Measurements from ENCODE around the gene GLDC. TPM values are rescaled to one million over a fixed set of nuclear protein-coding genes. Genes with fewer than 3 reads are reported as not detected.
"Not testable (repeated sequence)": the region's sequence is repeated elsewhere in the genome, so short reads cannot be mapped to it uniquely, and the experiment has no call there.

The GLDC gene
- total RNA-seq, 8 experiments from 2014 or later: 0.76 to 58.7 (median 26.8) TPM

DNA sequence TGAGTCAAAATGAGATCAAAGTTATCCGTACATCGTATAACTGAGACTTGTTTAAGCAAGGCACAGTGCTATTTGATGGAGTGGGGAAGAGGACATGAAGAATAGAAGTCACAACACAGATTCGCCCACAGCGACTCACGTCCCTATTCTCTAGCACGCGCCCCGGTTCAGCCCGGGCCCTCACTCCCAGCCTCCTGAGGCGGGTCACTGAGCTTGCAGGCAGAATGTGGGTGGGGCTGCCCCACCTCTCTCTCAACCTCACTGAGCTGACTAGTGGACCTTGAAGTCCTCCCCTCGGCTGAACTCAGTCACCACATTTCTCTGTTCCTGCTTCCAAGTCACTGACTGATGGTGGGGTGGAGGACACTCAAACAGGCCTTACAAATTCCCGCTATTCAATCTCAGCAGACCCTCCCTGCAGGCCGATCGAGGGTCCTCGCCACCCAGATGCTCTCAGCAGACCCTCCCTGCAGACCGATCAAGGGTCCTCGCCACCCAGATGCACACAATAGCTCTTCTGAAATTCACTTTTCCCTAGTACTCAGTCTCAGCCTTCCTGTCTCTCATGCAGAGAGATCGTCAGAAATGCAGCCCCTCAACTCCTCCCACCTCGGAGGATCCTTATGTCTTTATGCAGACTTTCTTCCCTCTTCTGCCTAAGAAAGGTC is 12.9 kb downstream of the GLDC start:
- in situ Hi-C loops (cut with MboI; ENCODE audit: low pct_unique_long_range_greater_than_20kb in 2 of 9, low sequenced_read_pairs in 9 of 9, unreplicated experiment in 9 of 9): no loop called here
- 29 to 81% (median 55%) methylated on average over 2 to 14 of the region's 19 CpGs; no CpG with 5 or more reads in 3 of the 10 experiments for WGBS, 10 experiments
- Histone ChIP-seq H3K4me3 (no peak overlapping the region), H3K27ac (no peak overlapping the region), H3K4me1 (replicated peaks in 1 of 2) (peaks cover 9 to 19% of the 10 kb centered on the region in 2 donors)
- peak in 7 of 8 experiments; percentile 18 to 96 (median 52) for ATAC-seq (replicated peaks in 6 of 8)

- 0 to 96% (median 78%) methylated on average over 1 to 4 of the region's 4 CpGs; no CpG with 5 or more reads in 4 of the 10 experiments for WGBS, 10 experiments
- in situ Hi-C loops (cut with MboI; ENCODE audit: low pct_unique_long_range_greater_than_20kb in 2 of 9, low sequenced_read_pairs in 9 of 9, unreplicated experiment in 9 of 9): no loop called here
Observed at GRCh38 chr9:6631207-6631512, 14.4 kb downstream of the GLDC start.

DNA sequence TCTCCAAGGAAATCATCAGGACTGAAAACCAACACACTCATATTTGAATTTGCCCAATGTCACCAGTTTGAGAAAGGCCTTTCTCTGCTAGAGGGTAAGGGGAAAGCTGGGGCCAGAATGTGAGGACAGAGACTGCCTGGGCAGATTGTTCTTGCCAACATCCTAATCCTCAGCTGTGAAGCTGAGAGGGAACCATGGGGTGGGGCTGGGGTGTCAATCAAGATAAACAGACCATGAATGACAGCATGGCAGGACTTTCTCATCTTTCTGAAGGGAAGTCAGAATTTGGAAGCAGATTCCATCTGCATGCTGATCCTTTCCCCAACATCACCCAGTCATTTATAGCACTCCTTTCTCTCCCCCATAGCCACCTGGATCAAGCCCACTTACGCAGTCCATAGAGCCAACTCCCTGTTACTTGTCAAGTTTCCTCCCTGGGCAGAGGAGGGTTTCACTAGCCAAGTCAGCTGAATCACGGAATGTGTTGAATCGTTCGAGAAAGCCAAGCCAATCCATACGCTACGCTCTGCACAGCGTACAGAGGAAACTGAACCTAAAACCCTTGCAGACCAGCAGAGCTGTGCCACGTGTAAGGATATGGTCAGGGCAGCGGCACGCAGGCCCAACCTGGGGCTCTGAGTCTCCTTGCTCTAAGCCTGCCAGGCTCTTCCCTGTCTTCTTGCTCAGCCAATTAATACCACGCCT is 14.9 kb downstream of the GLDC start:
- WGBS, 10 experiments: 60 to 100% (median 98%) methylated on average over 1 to 5 of the region's 11 CpGs; no CpG with 5 or more reads in 4 of the 10 experiments
- no peak overlapping the region for H3K4me3 ChIP-seq
- H3K27ac ChIP-seq: no peak overlapping the region
- peaks cover 9 to 19% of the 10 kb centered on the region in 2 donors for H3K4me1 ChIP-seq (replicated peaks in 1 of 2)
- in situ Hi-C loops (cut with MboI; ENCODE audit: low pct_unique_long_range_greater_than_20kb in 2 of 9, low sequenced_read_pairs in 9 of 9, unreplicated experiment in 9 of 9): no loop called here
- no peak for ATAC-seq (replicated peaks in 6 of 8)

More at GRCh38 chr9:6631207-6631512, 14.4 kb downstream of the GLDC start:
- ATAC-seq (replicated peaks in 6 of 8): no peak
- Histone ChIP-seq H3K27ac (no peak overlapping the region), H3K4me1 (replicated peaks in 1 of 2) (peaks cover 9 to 19% of the 10 kb centered on the region in 2 donors), H3K4me3 (no peak overlapping the region)

GRCh38 chr9:6628704-6629103 is 16.8 kb downstream of the GLDC start:
- Histone ChIP-seq H3K4me3 (no peak overlapping the region), H3K27ac (no peak overlapping the region), H3K4me1 (replicated peaks in 1 of 2) (peaks cover 9 to 19% of the 10 kb centered on the region in 2 donors)
- in situ Hi-C loops (cut with MboI; ENCODE audit: low pct_unique_long_range_greater_than_20kb in 2 of 9, low sequenced_read_pairs in 9 of 9, unreplicated experiment in 9 of 9): no loop called here
- ATAC-seq (replicated peaks in 6 of 8): peak in 4 of 8 experiments; percentile 21 to 71 (median 38)
- WGBS, 10 experiments: 0 to 100% (median 100%) methylated on average over 1 of the region's 2 CpGs; no CpG with 5 or more reads in 1 of the 10 experiments

DNA sequence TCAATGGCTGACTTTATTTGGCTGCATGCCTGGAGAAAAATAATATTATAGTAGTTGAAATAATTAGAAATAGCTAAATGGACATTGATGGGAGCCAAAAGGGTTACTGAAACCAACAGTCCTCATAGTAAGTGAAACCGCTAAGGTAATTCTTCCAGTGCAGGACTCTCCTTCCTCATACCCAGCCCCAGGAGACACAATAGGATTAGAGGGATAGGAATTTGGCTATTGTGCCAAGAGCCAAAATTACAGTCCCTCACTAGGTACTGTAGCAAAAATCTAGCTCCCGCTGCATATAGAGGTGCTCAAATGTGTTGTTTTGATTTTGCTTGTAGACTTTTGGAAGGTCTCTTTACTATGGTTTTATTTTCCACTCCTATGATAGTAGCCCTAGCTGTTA is 20.2 kb downstream of the GLDC start:
- 67 to 86% (median 73%) methylated on average over 1 to 2 of the region's 2 CpGs; no CpG with 5 or more reads in 5 of the 10 experiments for WGBS, 10 experiments
- Histone ChIP-seq H3K27ac (no peak overlapping the region), H3K4me3 (no peak overlapping the region), H3K4me1 (replicated peaks in 1 of 2) (peaks cover 4 to 12% of the 10 kb centered on the region in 2 donors)
- in situ Hi-C loops (cut with MboI; ENCODE audit: low pct_unique_long_range_greater_than_20kb in 2 of 9, low sequenced_read_pairs in 9 of 9, unreplicated experiment in 9 of 9): no loop called here
- ATAC-seq (replicated peaks in 6 of 8): no peak

DNA sequence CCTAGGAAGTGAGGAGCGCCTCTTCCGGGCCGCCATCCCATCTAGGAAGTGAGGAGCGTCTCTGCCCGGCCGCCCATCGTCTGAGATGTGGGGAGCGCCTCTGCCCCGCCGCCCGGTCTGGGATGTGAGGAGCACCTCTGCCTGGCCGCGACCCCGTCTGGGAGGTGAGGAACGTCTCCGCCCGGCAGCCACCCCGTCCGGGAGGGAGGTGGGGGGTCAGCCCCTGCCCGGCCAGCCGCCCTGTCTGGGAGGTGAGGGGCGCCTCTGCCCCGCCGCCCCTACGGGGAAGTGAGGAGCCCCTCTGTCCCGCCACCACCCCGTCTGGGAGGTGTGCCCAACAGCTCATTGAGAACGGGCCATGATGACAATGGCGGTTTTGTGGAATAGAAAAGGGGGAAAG is 22.7 kb downstream of the GLDC start:
- in situ Hi-C loops (cut with MboI; ENCODE audit: low pct_unique_long_range_greater_than_20kb in 2 of 9, low sequenced_read_pairs in 9 of 9, unreplicated experiment in 9 of 9); H3K27ac ChIP-seq; H3K4me3 ChIP-seq; H3K4me1 ChIP-seq (replicated peaks in 1 of 2); ATAC-seq (replicated peaks in 6 of 8): not testable (repeated sequence)
- no CpG with 5 or more reads among the region's 29 CpGs for WGBS, 10 experiments

DNA sequence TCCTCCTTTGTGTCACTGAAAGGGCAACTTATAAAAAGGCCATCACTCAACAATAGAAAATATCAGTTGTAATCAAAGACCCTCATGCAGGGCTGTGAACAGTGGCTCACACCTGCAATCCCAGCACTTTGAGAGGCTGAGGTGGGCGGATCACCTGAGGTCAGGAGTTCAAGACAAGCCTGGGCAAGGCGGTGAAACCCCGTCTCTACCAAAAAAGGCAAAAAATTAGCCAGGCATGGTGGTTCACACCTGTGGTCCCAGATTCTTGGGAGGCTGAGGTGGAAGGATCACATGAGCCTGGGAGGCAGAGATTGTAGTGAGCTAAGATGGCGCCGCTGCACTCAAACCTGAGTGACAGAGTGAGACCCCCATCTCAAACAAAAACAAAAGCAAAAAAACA is 24.7 kb downstream of the GLDC start:
- WGBS, 10 experiments: 0 to 100% (median 100%) methylated on average over 1 to 3 of the region's 5 CpGs; no CpG with 5 or more reads in 5 of the 10 experiments
- Histone ChIP-seq H3K27ac (no peak overlapping the region), H3K4me3 (no peak overlapping the region), H3K4me1 (replicated peaks in 1 of 2) (peaks cover 9 to 15% of the 10 kb centered on the region in 2 donors)
- in situ Hi-C loops (cut with MboI; ENCODE audit: low pct_unique_long_range_greater_than_20kb in 2 of 9, low sequenced_read_pairs in 9 of 9, unreplicated experiment in 9 of 9): no loop called here
- no peak for ATAC-seq (replicated peaks in 6 of 8)

GRCh38 chr9:6620353-6620752 is 25.2 kb downstream of the GLDC start:
- H3K27ac ChIP-seq: no peak overlapping the region
- peaks cover 9 to 15% of the 10 kb centered on the region in 2 donors for H3K4me1 ChIP-seq (replicated peaks in 1 of 2)
- in situ Hi-C loops (cut with MboI; ENCODE audit: low pct_unique_long_range_greater_than_20kb in 2 of 9, low sequenced_read_pairs in 9 of 9, unreplicated experiment in 9 of 9): no loop called here
- no peak for ATAC-seq (replicated peaks in 6 of 8)
- no peak overlapping the region for H3K4me3 ChIP-seq
- 74 to 100% (median 94%) methylated on average over 2 to 3 of the region's 3 CpGs; no CpG with 5 or more reads in 1 of the 10 experiments for WGBS, 10 experiments

DNA sequence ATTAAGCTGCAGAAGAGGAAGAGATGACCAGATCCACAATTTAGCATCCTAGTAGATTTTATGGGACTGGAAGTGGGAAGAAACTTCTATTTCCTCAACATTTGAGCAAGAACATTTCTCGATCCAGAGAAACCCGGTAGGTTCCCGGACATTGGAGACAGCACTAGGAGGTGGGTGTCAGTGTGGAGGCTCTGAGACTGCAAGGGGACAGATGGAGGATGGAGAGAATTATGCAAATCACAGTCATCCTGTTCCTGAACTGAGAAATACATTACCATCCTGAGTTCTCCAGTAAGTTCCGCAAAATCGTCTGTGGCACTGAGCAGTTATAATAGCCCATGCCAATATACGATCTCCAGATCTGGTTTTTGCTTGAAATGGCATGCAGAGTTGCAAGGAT is 25.6 kb downstream of the GLDC start:
- H3K27ac ChIP-seq: no peak overlapping the region
- no peak overlapping the region for H3K4me3 ChIP-seq
- H3K4me1 ChIP-seq (replicated peaks in 1 of 2): peaks cover 9 to 15% of the 10 kb centered on the region in 2 donors
- ATAC-seq (replicated peaks in 6 of 8): no peak
- in situ Hi-C loops (cut with MboI; ENCODE audit: low pct_unique_long_range_greater_than_20kb in 2 of 9, low sequenced_read_pairs in 9 of 9, unreplicated experiment in 9 of 9): no loop called here
- 84 to 100% (median 95%) methylated on average over 1 to 6 of the region's 6 CpGs; no CpG with 5 or more reads in 2 of the 10 experiments for WGBS, 10 experiments

DNA sequence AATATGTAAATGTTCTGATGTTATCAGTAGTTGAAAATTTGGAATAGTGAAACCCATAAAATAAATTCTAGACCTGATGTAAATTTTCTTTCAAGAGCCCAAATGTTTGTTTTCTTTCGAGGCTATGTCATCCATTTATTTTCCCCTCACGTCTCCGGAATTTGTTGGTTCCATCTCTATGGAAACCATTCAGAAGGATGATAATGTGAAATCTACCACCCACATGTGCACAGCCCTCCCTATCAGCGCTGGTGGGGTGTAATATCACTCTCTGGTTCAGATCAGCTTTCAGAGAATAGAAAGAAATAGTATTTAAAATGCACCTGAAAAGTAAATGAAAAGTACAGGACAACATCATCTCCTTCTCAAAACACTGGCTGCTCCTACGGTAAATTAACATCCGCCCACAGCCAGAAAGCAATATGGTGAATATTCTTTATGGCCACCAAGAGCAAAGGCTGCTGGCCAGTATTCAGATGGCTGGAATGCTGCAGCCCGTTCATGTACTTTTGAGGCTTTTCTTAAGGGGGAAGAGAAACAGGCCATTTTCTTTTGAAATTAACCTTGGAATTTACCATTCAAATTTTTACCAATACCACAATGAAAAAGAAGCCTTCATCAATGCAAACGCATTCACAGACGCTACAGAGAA is 28.5 kb downstream of the GLDC start:
- peaks cover 12 to 15% of the 10 kb centered on the region in 2 donors for H3K4me1 ChIP-seq (replicated peaks in 1 of 2)
- peak; percentile 62 to 95 (median 80) for ATAC-seq (replicated peaks in 6 of 8)
- WGBS, 10 experiments: 0 to 50% (median 18%) methylated on average over 2 to 8 of the region's 9 CpGs
- in situ Hi-C loops (cut with MboI; ENCODE audit: low pct_unique_long_range_greater_than_20kb in 2 of 9, low sequenced_read_pairs in 9 of 9, unreplicated experiment in 9 of 9): no loop called here
- H3K4me3 ChIP-seq: no peak overlapping the region
- H3K27ac ChIP-seq: no peak overlapping the region

DNA sequence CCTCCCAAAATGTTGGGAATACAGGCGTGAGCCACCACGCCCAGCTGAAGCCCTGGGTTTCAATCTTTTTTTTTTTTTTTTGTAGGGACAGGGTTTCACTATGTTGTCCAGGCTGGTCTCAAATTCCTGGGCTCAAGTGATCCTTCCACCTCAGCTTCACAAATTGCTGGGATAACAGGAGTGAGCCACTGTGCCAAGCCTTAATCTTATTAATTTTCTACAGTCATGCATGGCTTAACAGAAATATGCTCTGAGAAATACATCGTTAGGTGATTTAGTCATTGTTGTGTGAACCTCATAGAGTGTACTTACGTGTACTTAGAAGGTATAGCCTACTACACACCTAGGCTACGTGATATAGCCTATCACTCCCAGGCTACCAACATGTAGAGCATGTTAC is 31.0 kb downstream of the GLDC start:
- in situ Hi-C loops (cut with MboI; ENCODE audit: low pct_unique_long_range_greater_than_20kb in 2 of 9, low sequenced_read_pairs in 9 of 9, unreplicated experiment in 9 of 9): no loop called here
- no peak for ATAC-seq (replicated peaks in 6 of 8)
- H3K4me3 ChIP-seq: no peak overlapping the region
- H3K4me1 ChIP-seq (replicated peaks in 1 of 2): peaks cover 13 to 15% of the 10 kb centered on the region in 2 donors
- 40 to 100% (median 88%) methylated on average over 1 to 4 of the region's 5 CpGs; no CpG with 5 or more reads in 1 of the 10 experiments for WGBS, 10 experiments
- H3K27ac ChIP-seq: no peak overlapping the region

DNA sequence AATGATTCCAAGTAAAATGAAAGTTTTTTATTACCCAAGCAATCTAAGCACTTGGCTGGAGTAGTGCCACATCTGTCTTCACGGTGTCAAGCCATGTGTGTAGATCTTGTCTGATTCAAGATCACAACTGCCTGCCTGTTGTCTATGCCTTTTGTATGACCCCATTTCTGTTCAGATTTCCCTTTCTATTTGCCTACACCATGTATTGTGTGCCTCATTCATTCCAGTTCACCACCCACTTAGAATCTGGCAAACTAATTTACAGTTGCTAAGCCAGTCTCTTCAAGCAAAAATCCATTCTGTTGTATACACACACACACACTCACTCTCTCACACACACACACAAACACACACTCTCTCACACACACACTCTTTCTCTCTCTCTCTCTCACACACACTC is 33.7 kb downstream of the GLDC start:
- in situ Hi-C loops (cut with MboI; ENCODE audit: low pct_unique_long_range_greater_than_20kb in 2 of 9, low sequenced_read_pairs in 9 of 9, unreplicated experiment in 9 of 9): no loop called here
- Histone ChIP-seq H3K27ac (peak overlapping the region; percentile 42 to 56), H3K4me1 (replicated peaks in 1 of 2) (peaks cover 3 to 9% of the 10 kb centered on the region in 2 donors), H3K4me3 (no peak overlapping the region)
- peak in 5 of 8 experiments; percentile 68 to 92 (median 83) for ATAC-seq (replicated peaks in 6 of 8)
- WGBS, 10 experiments: 0 to 33% (median 27%) methylated on average over 1 of the region's 1 CpG; no CpG with 5 or more reads in 6 of the 10 experiments

- H3K4me1 ChIP-seq (replicated peaks in 1 of 2): peaks cover 0 to 5% of the 10 kb centered on the region in 2 donors
- H3K4me3 ChIP-seq: no peak overlapping the region
- ATAC-seq (replicated peaks in 6 of 8): no peak
- H3K27ac ChIP-seq: no peak overlapping the region
- WGBS, 10 experiments: 100% methylated on average over 1 of the region's 2 CpGs; no CpG with 5 or more reads in 6 of the 10 experiments
- in situ Hi-C loops (cut with MboI; ENCODE audit: low pct_unique_long_range_greater_than_20kb in 2 of 9, low sequenced_read_pairs in 9 of 9, unreplicated experiment in 9 of 9): no loop called here
Observed at GRCh38 chr9:6610073-6610472, 35.5 kb downstream of the GLDC start.
